Measurements from ENCODE around the gene ABCA3.

DNA sequence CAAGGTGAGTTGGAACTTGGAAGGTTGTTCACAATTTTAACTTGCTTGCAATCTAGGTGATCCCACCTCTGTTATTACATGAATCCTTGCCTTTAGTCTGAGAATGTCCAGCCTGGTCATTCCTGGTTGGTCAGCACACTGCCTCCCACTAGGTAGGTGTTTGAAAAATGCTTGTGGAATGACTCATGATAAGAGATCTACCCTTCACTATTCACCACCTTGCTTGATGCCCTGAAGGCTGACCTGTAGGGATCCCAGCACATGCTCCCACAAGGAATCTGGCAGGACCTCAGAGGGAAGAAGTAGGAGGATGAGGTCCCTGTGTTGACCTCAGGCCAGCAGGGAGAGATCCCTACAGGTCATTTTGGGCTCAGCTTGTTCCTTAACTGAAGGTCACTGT, 30.2 kb upstream of the ABCA3 start:
- TF ChIP-seq, protein P1, sequence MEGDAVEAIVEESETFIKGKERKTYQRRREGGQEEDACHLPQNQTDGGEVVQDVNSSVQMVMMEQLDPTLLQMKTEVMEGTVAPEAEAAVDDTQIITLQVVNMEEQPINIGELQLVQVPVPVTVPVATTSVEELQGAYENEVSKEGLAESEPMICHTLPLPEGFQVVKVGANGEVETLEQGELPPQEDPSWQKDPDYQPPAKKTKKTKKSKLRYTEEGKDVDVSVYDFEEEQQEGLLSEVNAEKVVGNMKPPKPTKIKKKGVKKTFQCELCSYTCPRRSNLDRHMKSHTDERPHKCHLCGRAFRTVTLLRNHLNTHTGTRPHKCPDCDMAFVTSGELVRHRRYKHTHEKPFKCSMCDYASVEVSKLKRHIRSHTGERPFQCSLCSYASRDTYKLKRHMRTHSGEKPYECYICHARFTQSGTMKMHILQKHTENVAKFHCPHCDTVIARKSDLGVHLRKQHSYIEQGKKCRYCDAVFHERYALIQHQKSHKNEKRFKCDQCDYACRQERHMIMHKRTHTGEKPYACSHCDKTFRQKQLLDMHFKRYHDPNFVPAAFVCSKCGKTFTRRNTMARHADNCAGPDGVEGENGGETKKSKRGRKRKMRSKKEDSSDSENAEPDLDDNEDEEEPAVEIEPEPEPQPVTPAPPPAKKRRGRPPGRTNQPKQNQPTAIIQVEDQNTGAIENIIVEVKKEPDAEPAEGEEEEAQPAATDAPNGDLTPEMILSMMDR (conservative IDR thresholded peaks at IDR 0.05) = no peak
- TF ChIP-seq ZFX (IDR thresholded peaks at IDR 0.05) = no peak

Measured in C4-2B (cell line).